GM18861 (cell line): ENCODE data around the gene LRRC49.

Experiments used
- ATAC-seq: cut with Tn5 transposase; IDR thresholded peaks from one replicate; pipeline ENCODE4 v1.9.1; 2021; ENCODE audit not compliant: unreplicated experiment

The LRRC49 gene

GRCh38 chr15:71049706-71050422 lies 157.2 kb downstream of the LRRC49 start:
- no peak for ATAC-seq

GRCh38 chr15:71050461-71050860 lies 157.8 kb downstream of the LRRC49 start:
- no peak for ATAC-seq

- ATAC-seq, result no peak
Observed at GRCh38 chr15:71051539-71051938, 158.9 kb downstream of the LRRC49 start.

- no peak for ATAC-seq
Observed at GRCh38 chr15:71052356-71052755, 159.7 kb downstream of the LRRC49 start.

GRCh38 chr15:71054286-71054952 lies 161.8 kb downstream of the LRRC49 start:
- ATAC-seq, result no peak

GRCh38 chr15:71055461-71055860 lies 162.8 kb downstream of the LRRC49 start:
- no peak for ATAC-seq

- no peak for ATAC-seq
Observed at GRCh38 chr15:71056111-71056510, 163.5 kb downstream of the LRRC49 start.

GRCh38 chr15:71057143-71057542 lies 164.5 kb downstream of the LRRC49 start:
- no peak for ATAC-seq

GRCh38 chr15:71057581-71057980 lies 165.0 kb downstream of the LRRC49 start:
- no peak for ATAC-seq

GRCh38 chr15:71060983-71061382 lies 168.4 kb downstream of the LRRC49 start:
- no peak for ATAC-seq

GRCh38 chr15:71066983-71067382 lies 174.4 kb downstream of the LRRC49 start:
- no peak for ATAC-seq

GRCh38 chr15:71069693-71070092 lies 177.1 kb downstream of the LRRC49 start:
- no peak for ATAC-seq

- no peak for ATAC-seq
Observed at GRCh38 chr15:71071529-71071928, 178.9 kb downstream of the LRRC49 start.

GRCh38 chr15:71072423-71072822 lies 179.8 kb downstream of the LRRC49 start:
- no peak for ATAC-seq

- ATAC-seq, result no peak
Observed at GRCh38 chr15:71078506-71079207, 186.0 kb downstream of the LRRC49 start.

- no peak for ATAC-seq
Observed at GRCh38 chr15:71079208-71080044, 186.8 kb downstream of the LRRC49 start.

GRCh38 chr15:71080166-71080565 lies 187.5 kb downstream of the LRRC49 start:
- ATAC-seq, result no peak

- ATAC-seq, result no peak
Observed at GRCh38 chr15:71080705-71081104, 188.1 kb downstream of the LRRC49 start.

- ATAC-seq, result no peak
Observed at GRCh38 chr15:71082803-71083202, 190.2 kb downstream of the LRRC49 start.

GRCh38 chr15:71083349-71083748 lies 190.7 kb downstream of the LRRC49 start:
- ATAC-seq, result no peak

- ATAC-seq, result no peak
Observed at GRCh38 chr15:71084264-71084663, 191.6 kb downstream of the LRRC49 start.
